HepG2 (cell line): ENCODE measurements around the gene ZNF385B. TPM values are rescaled to one million over a fixed set of nuclear protein-coding genes. Genes with fewer than 3 reads are reported as not detected.

Source experiments
- ATAC-seq: fragments of 200-7000 bp; cut with Tn5 transposase; 3 replicates; pipeline ENCODE4 v1.9.1; 2020; ENCODE audit warnings: mild to moderate bottlenecking, moderate library complexity
- BruUV-seq: library from RNA; stranded (reverse); fragments of 400-500 nt; replicated peaks from 2 replicates; lab custom pipeline; 2021; lab: Mats Ljungman, UMichigan
- CTCF ChIA-PET: fragments of 300-600 bp; formaldehyde crosslinking; extraction: SDS; loops from one replicate; lab custom pipeline; 2021; ENCODE audit warnings: low total read pairs, inconsistent platforms, low intra/inter-chr PET ratio; lab: Yijun Ruan, JAX
- POLR2A ChIA-PET: fragments of 350-600 bp; sonication (Branson Sonifier 250); formaldehyde crosslinking; loops from one replicate; lab custom pipeline; 2020; ENCODE audit warnings: antibody characterized with exemption, inconsistent platforms; lab: Yijun Ruan, JAX
- DNase-seq: peaks from one replicate; pipeline ENCODE4 v3.0.0-alpha.2; 2015; ENCODE audit warnings: low spot score
- FAIRE-seq: peaks from 3 replicates; lab custom pipeline; 2011; peaks lifted over from hg19 to GRCh38; lab: Jason Lieb, UNC
- H2AFZ ChIP-seq: one replicate; pipeline ENCODE4 v1.6.1; 2011; ENCODE audit warnings: low read length, inconsistent platforms
- H3K27ac ChIP-seq: fragments of 300-600 bp; 3 replicates; pipeline ENCODE4 v1.8.0; 2011; ENCODE audit warnings: mixed run types, mild to moderate bottlenecking, mixed read lengths, low read length, inconsistent platforms; ENCODE audit not compliant: insufficient read depth; ENCODE audit errors: extremely low read length
- H3K27me3 ChIP-seq, 2 experiments: fragments of 200-600 bp in 1 of 2; 2 replicates in 1 of 2; 3 replicates in 1 of 2; pipeline versions ENCODE4 v1.6.0 to v1.8.0; 2011; ENCODE audit warnings: low read length in 2 of 2, mild to moderate bottlenecking in 2 of 2, moderate library complexity in 2 of 2, inconsistent platforms in 1 of 2; ENCODE audit not compliant: insufficient read depth in 2 of 2, control insufficient read depth in 1 of 2
- H3K36me3 ChIP-seq, 2 experiments: fragments of 200-600 bp in 1 of 2; replicated peaks in 1 of 2; 2 replicates in 1 of 2; 3 replicates in 1 of 2; pipeline versions ENCODE4 v1.5.1 to v1.8.0; 2011; ENCODE audit warnings: low read length in 2 of 2, inconsistent platforms in 1 of 2; ENCODE audit not compliant: insufficient read depth in 2 of 2, control insufficient read depth in 1 of 2
- H3K4me1 ChIP-seq: 2 replicates; pipeline ENCODE4 v1.5.1; 2012; ENCODE audit warnings: low read length, inconsistent platforms; ENCODE audit not compliant: insufficient read depth
- H3K4me2 ChIP-seq: 2 replicates; pipeline ENCODE4 v1.6.0; 2011; ENCODE audit warnings: low read depth, low read length, inconsistent platforms
- H3K4me3 ChIP-seq, 3 experiments: fragments of 200-600 bp in 1 of 3; sonication (generic), shearing (Covaris generic) in 1 of 3; replicated peaks in 1 of 3; 2 replicates each; pipeline ENCODE4 v1.5.1; 2011 to 2016; ENCODE audit warnings: low read length in 3 of 3, inconsistent platforms in 2 of 3, low read depth in 2 of 3, mild to moderate bottlenecking in 2 of 3, control low read depth in 1 of 3, mixed read lengths in 1 of 3; ENCODE audit not compliant: insufficient read depth in 1 of 3
- H3K79me2 ChIP-seq: one replicate; pipeline ENCODE4 v1.6.1; 2011; ENCODE audit warnings: low read length, inconsistent platforms; ENCODE audit not compliant: insufficient read depth
- H3K9ac ChIP-seq: 2 replicates; pipeline ENCODE4 v1.6.0; 2011; ENCODE audit warnings: mild to moderate bottlenecking, low read depth, low read length, inconsistent platforms; ENCODE audit not compliant: insufficient read depth
- H3K9me3 ChIP-seq: 2 replicates; pipeline ENCODE4 v1.5.1; 2012; ENCODE audit warnings: mild to moderate bottlenecking, low read length
- H4K20me1 ChIP-seq: 2 replicates; pipeline ENCODE4 v1.6.0; 2011; ENCODE audit warnings: inconsistent platforms, mild to moderate bottlenecking, low read length, moderate library complexity; ENCODE audit not compliant: insufficient read depth
- ARID2 ChIP-seq: sonication (generic); formaldehyde crosslinking; IDR thresholded peaks from 2 replicates; pipeline ENCODE4 v1.8.1; 2022; ENCODE audit warnings: mild to moderate bottlenecking, missing genetic modification reagents, borderline replicate concordance
- CHCHD3 ChIP-seq: sonication (generic); formaldehyde crosslinking; IDR thresholded peaks from 2 replicates; pipeline ENCODE4 v1.8.0; 2022; ENCODE audit warnings: mild to moderate bottlenecking, missing genetic modification reagents, moderate library complexity
- GATAD2A ChIP-seq: IDR thresholded peaks from 2 replicates; pipeline ENCODE4 v1.6.1; 2016
- HOXA5 ChIP-seq: sonication (generic); formaldehyde crosslinking; IDR thresholded peaks from 2 replicates; pipeline ENCODE4 v1.4.0; 2020; ENCODE audit warnings: missing genetic modification reagents
- JUN ChIP-seq: sonication (generic); formaldehyde crosslinking; IDR thresholded peaks from 2 replicates; pipeline ENCODE4 v1.4.0; 2020; ENCODE audit warnings: mild to moderate bottlenecking, missing genetic modification reagents
- MBNL3 ChIP-seq: fragments of 250-450 bp; sonication (Bioruptor Pico); conservative IDR thresholded peaks from 2 replicates; pipeline ENCODE4 v1.8.0; 2022; ENCODE audit warnings: mild to moderate bottlenecking, inconsistent platforms
- POLR2AphosphoS5 ChIP-seq: IDR thresholded peaks from 2 replicates; pipeline ENCODE4 v1.6.1; 2012; ENCODE audit warnings: low read depth, low read length
- SMARCC2 ChIP-seq: fragments of 450-650 bp; IDR thresholded peaks from 2 replicates; pipeline ENCODE4 v1.6.1; 2017; ENCODE audit warnings: antibody characterized with exemption, mild to moderate bottlenecking
- TARDBP ChIP-seq: sonication (generic); formaldehyde crosslinking; IDR thresholded peaks from 2 replicates; pipeline ENCODE4 v1.8.0; 2022; ENCODE audit warnings: mild to moderate bottlenecking, missing genetic modification reagents
- ZBTB7A ChIP-seq: sonication (generic); formaldehyde crosslinking; IDR thresholded peaks from 2 replicates; pipeline ENCODE4 v1.8.0; 2022; ENCODE audit warnings: mild to moderate bottlenecking, missing genetic modification reagents
- ZNF143 ChIP-seq: sonication (generic); formaldehyde crosslinking; IDR thresholded peaks from 2 replicates; pipeline ENCODE4 v1.4.0; 2020; ENCODE audit warnings: missing genetic modification reagents
- ZNF207 ChIP-seq: fragments of 450-650 bp; IDR thresholded peaks from 2 replicates; pipeline ENCODE4 v1.6.1; 2016; ENCODE audit warnings: antibody characterized with exemption, borderline replicate concordance
- ZNF446 ChIP-seq: sonication (generic); formaldehyde crosslinking; IDR thresholded peaks from 2 replicates; pipeline ENCODE4 v1.5.0; 2020; ENCODE audit warnings: mild to moderate bottlenecking, missing genetic modification reagents
- ZSCAN29 ChIP-seq: sonication (generic); formaldehyde crosslinking; conservative IDR thresholded peaks from 2 replicates; pipeline ENCODE4 v1.4.0; 2020; ENCODE audit warnings: mild to moderate bottlenecking, missing genetic modification reagents
- WGBS: methylation state at CpG from one replicate; pipeline ENCODE4 v1.1.6; 2017; ENCODE audit warnings: low lambda C conversion rate; 5-methylcytosine and 5-hydroxymethylcytosine counted together
- in situ Hi-C: cut with HindIII; loops from 2 replicates; pipeline ENCODE4 v1.10.0; 2017; ENCODE audit warnings: low pct_unique_long_range_greater_than_20kb; ENCODE audit not compliant: extremely low pct_ligation_motif_present
- intact Hi-C: fragments of 100-400 bp; cut with micrococcal nuclease; formaldehyde crosslinking; loops from one replicate; pipeline ENCODE4 v1.10.0; 2022; ENCODE audit not compliant: unreplicated experiment
- polyA plus RNA-seq, 8 experiments: library from polyadenylated mRNA; depleted of rRNA in 3 of 8; stranded (reverse) in 7 of 8; unstranded in 1 of 8; fragments of >200 nt; fragmentation: Illumina TruSeq in 4 of 8; extraction: Trizol in 4 of 8; gene quantifications; 2 replicates each; pipeline versions ENCODE4 v1.2.1 to v1.2.3, GENCODE V29; 2011 to 2016; ENCODE audit warnings: low read depth in 4 of 8, missing spikeins in 1 of 8, mixed read lengths in 1 of 8; ENCODE audit not compliant: insufficient read depth in 1 of 8
- total RNA-seq, 5 experiments: library from RNA; depleted of rRNA; stranded (reverse); fragments of >200 nt; fragmentation: Illumina TruSeq; extraction: Trizol; gene quantifications; 2 replicates each; pipeline ENCODE4 v1.2.3, GENCODE V29; 2016; ENCODE audit warnings: low read depth in 1 of 5
- TF ChIP-seq, protein P1 (sequence below): sonication (generic); formaldehyde crosslinking; IDR thresholded peaks from 2 replicates; pipeline ENCODE4 v1.9.0; 2021; ENCODE audit warnings: missing genetic modification reagents, borderline replicate concordance
- TF ChIP-seq, protein P2 (sequence below): sonication (generic); formaldehyde crosslinking; IDR thresholded peaks from 2 replicates; pipeline ENCODE4 v1.5.0; 2020; ENCODE audit warnings: missing genetic modification reagents
- TF ChIP-seq, protein P3 (sequence below): sonication (generic); formaldehyde crosslinking; IDR thresholded peaks from 2 replicates; pipeline ENCODE4 v1.8.0; 2022; ENCODE audit warnings: mild to moderate bottlenecking, missing genetic modification reagents, moderate library complexity

The ZNF385B gene
- total and polyA plus RNA-seq, 2 of the 13 experiments (the other 11 are each of a cell fraction or from before 2014, with no cell fraction given) = 3.3 to 6.7 TPM

DNA sequence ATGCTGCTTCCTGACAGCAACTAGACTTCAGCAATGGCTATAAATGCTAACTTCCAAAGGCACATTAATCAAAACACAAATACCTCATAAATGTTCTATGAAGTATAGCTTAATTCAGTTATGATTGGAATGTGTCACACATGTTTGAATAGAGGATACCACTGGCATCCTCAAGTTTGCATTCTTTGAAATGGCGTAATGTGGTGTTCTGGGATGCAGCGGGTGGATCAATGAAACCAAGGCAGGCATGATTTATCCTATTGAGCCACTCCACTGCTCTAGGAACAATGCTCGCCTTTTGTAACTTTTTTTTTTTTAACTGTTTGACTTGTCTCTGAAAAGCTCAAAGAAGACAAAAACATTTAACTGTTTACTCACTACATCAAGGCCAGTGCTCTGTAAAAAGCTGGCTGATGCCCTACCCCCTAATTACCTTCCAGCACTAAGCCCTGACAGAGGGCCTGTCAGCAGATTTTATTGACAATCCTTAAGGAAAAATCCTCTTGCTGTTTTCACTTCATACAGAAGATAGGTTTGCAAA lies 318.0 kb downstream of the ZNF385B start (continued):
- TF ChIP-seq ZNF446 (CRISPR knock-in tag) (no peak), POLR2AphosphoS5 (no peak), ZSCAN29 (CRISPR knock-in tag) (peak; percentile 16; the same call in 1 of the 2 replicates), GATAD2A (CRISPR knock-in tag) (peak; percentile 99), SMARCC2 (peak; percentile 47; the same call in 1 of the 2 replicates), ARID2 (CRISPR knock-in tag) (peak; percentile 91; the same call in 1 of the 2 replicates), TARDBP (peak; percentile 97), HOXA5 (peak; percentile 79; the same call in 1 of the 2 replicates), ZBTB7A (CRISPR knock-in tag) (0 out of 2 replicates have a peak, but pooled peaks have one; percentile 20), CHCHD3 (CRISPR knock-in tag) (no peak), JUN (CRISPR knock-in tag) (peak; percentile 92)
- TF ChIP-seq, all 625 proteins: peak for 276

DNA sequence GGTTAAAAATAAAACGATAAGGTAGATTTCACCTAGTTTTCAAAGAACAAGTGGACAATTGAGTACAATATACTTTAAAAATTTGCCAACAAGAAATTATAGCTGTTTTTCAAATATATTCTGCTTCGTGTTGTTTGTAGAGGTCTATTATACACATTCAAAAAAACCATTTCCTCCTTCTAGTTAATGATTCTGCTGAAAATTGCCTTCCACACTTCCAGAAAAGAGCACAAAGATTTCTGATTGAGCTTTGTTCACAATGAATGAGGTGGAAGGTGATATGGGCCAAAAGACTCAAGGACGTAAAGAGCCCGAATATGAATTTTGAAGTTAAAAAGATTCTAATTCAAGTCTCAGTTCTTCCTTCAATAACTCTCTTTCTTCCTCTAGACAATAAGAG lies 319.8 kb downstream of the ZNF385B start:
- H3K4me2 ChIP-seq = no peak overlapping the region
- no peaks in the 10 kb centered on the region; a peak in 1 of 5 replicates for H3K36me3 ChIP-seq
- ChIA-PET POLR2A (no interaction called here), CTCF (no interaction called here)
- no peaks in the 10 kb centered on the region for H3K27me3 ChIP-seq
- in situ Hi-C loops (loop anchor here (5.0 kb wide), 1 partner anchor 269 kb away; no protein-coding TSS in a partner anchor), intact Hi-C loops (loop anchor here (5.0 to 10.0 kb wide), 3 partner anchors 96 to 307 kb away; no protein-coding TSS in a partner anchor)
- H3K79me2 ChIP-seq = no peaks in the 10 kb centered on the region
- no peak for ATAC-seq
- peaks cover 54% of the 10 kb centered on the region for H3K4me1 ChIP-seq
- H2AFZ ChIP-seq = no peak overlapping the region
- no peak overlapping the region for H3K9ac ChIP-seq
- no peak overlapping the region for H3K4me3 ChIP-seq
- peak; percentile 18 for DNase-seq
- WGBS = 88% methylated on average over 4 of the region's 4 CpGs
- H3K27ac ChIP-seq = peak overlapping the region; percentile 82
- peaks cover 8% of the 10 kb centered on the region for H3K9me3 ChIP-seq
- no TSS peak for BruUV-seq
- H4K20me1 ChIP-seq = no peaks in the 10 kb centered on the region
- no peak for FAIRE-seq
- TF ChIP-seq MBNL3 (CRISPR knock-in tag) (no peak), ZNF207 (no peak), ZNF143 (CRISPR knock-in tag) (no peak)
- TF ChIP-seq, protein P1, sequence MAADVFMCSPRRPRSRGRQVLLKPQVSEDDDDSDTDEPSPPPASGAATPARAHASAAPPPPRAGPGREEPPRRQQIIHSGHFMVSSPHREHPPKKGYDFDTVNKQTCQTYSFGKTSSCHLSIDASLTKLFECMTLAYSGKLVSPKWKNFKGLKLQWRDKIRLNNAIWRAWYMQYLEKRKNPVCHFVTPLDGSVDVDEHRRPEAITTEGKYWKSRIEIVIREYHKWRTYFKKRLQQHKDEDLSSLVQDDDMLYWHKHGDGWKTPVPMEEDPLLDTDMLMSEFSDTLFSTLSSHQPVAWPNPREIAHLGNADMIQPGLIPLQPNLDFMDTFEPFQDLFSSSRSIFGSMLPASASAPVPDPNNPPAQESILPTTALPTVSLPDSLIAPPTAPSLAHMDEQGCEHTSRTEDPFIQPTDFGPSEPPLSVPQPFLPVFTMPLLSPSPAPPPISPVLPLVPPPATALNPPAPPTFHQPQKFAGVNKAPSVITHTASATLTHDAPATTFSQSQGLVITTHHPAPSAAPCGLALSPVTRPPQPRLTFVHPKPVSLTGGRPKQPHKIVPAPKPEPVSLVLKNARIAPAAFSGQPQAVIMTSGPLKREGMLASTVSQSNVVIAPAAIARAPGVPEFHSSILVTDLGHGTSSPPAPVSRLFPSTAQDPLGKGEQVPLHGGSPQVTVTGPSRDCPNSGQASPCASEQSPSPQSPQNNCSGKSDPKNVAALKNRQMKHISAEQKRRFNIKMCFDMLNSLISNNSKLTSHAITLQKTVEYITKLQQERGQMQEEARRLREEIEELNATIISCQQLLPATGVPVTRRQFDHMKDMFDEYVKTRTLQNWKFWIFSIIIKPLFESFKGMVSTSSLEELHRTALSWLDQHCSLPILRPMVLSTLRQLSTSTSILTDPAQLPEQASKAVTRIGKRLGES = no peak
- TF ChIP-seq, protein P2, sequence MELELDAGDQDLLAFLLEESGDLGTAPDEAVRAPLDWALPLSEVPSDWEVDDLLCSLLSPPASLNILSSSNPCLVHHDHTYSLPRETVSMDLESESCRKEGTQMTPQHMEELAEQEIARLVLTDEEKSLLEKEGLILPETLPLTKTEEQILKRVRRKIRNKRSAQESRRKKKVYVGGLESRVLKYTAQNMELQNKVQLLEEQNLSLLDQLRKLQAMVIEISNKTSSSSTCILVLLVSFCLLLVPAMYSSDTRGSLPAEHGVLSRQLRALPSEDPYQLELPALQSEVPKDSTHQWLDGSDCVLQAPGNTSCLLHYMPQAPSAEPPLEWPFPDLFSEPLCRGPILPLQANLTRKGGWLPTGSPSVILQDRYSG (CRISPR knock-in tag) = no peak
- TF ChIP-seq, protein P3, sequence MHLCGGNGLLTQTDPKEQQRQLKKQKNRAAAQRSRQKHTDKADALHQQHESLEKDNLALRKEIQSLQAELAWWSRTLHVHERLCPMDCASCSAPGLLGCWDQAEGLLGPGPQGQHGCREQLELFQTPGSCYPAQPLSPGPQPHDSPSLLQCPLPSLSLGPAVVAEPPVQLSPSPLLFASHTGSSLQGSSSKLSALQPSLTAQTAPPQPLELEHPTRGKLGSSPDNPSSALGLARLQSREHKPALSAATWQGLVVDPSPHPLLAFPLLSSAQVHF (CRISPR knock-in tag) = no peak
